GM18502 (cell line): ENCODE data around the gene SLC39A11.

ENCODE experiments used
- ATAC-seq: cut with Tn5 transposase; IDR thresholded peaks from one replicate; pipeline ENCODE4 v1.9.1; 2021; ENCODE audit warnings: mild to moderate bottlenecking; ENCODE audit not compliant: unreplicated experiment, poor library complexity

Gene SLC39A11

DNA sequence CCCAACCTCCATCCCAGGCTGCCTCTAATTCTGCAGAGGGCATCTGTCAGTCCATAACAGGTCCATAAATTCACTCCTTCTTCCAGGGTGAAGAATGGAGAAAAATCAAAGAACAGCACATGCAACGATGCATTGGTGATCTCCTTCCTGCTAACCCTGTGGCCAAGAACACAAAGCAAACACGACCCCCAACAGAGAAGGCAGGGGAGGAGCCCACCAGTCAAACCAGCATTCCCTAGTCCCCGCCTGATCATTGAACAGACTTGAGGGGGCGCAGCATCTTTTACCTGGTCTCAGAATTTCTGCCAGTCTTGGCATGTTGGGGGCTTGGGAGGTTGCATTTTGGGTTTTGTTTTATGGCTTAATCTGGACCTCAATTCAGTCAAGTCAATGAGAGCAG lies 476.0 kb downstream of the SLC39A11 start:
- no peak for ATAC-seq

DNA sequence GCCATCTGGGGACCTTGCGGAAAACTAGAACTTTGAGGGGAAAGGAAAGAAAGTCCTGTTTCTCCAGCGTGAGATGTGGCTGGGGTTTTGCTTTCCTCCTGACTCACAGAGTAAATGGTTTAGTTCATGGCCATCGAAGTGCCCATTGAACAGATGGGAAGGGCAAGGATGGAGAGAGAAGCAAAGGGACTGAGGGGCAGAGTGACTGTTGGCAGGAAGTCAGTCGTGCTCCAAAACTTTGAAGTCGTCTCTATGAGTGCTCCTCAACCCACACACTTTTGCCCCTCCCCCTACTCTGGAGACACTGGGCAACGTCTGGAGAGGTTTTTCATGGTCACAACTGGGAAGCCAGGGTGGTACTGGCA lies 476.9 kb downstream of the SLC39A11 start:
- no peak for ATAC-seq

DNA sequence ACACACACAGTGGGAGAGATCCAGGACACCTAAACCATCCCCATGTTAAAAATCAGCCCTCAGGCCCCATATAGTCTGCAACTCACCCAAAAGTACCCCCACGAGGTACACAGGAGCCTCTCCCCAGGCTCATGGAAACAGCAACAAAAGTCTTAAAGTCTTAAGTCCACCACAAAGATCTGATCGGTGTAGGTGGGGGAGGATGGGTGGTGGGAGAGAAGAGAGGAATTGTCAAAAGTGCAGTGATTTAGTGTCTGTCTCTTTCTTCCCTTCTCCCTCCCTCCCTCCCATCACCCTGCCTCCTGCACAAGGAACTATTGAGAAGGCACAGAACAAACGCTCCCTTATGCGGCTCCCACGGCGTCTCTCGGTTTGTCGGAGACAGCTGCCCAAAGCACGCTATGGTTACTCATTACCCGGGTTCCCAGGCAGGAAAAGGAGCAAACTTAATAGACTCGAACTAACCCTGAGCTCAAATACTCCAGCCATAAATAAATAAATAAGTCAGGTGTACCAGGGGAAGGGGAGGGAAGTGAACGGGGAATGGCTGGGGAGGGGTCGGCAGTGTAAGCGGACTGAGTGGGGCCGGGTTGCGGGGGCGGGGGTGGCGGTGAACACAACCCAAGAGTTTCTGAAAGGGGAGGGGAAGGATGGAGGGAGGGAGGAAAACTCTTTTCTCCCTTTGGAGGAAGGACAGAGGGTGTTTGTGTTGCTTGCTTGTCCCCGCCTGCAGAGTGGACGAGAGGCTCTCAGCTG lies 477.4 kb downstream of the SLC39A11 start:
- no peak for ATAC-seq

DNA sequence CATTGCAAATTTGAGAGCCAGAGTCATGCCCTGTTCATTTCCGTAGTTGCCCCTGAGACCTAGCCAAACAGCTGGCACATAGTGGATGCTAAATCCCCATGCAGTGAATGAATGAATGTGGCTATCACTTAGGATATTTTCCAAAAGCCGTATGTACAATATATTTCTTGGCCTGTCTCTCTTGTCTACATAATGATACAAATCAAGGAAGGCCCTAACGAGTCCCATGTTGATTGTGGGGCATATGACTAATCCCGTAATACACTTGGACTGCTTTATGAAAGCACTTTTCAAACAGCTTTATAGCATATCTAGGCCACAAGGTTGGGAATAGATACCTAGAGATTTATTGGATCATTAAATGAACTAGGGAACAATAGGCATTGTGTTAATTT lies 478.0 kb downstream of the SLC39A11 start:
- no peak for ATAC-seq

DNA sequence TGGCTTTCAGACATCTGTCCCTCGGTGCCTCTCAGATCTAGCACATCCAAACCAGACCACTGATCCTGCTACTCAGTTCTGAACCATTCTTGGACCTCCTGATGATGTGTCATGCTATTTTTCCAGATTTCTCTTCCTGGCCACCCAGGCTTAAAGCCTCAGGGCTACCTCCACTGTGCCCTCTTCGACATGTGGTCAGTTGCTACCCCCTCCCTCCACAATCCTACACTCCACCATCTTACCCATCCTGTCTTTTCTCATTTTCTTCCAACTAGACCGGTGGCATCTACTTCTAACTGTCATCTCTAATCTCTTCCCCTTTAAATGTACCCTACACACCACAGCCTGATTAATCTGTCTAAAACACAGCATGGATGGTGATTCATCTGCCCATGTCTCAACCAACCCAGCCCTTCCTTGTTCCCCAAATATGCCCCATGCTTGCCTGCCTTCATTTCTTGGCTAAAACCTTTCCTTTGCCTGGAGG lies 478.6 kb downstream of the SLC39A11 start:
- ATAC-seq: no peak

DNA sequence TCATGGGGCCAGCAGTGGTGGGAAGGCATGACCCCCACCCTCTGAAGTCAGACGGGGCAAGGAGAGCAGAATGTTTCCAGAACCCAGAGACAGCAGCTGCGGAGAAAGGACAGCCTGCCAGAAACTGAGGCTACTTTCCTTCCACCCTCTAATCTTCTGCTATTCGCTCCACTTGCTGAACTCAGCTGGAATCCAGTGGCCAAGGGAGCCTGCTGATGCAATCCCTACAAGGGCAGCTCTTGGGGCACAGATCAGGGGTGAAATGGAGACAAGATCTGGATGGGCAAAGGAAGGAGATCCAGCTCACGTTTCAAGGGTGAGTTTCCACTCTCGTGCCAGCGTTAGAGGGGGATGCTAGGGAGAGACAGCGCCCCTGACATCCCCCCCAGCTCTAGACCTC lies 479.1 kb downstream of the SLC39A11 start:
- ATAC-seq: no peak

DNA sequence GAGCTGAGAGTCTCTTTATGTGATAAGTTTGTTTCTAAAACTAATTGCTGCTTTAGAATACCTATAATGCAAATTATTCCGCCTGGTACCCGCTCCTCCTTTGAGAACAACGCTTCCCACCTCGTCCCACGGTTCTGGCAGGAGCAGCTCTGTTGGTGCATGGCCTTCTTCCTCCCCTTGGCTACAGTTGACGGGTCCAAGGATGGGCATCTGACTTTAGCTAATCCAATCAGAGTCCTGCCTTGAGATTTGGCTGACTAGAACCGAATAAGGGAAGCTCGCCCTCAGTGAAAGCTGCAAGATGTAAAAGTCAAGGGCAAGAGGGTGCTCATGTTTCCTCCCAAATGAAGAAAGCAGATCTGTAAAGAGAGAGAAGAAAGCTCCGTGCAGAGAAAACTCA lies 481.3 kb downstream of the SLC39A11 start:
- ATAC-seq: no peak

DNA sequence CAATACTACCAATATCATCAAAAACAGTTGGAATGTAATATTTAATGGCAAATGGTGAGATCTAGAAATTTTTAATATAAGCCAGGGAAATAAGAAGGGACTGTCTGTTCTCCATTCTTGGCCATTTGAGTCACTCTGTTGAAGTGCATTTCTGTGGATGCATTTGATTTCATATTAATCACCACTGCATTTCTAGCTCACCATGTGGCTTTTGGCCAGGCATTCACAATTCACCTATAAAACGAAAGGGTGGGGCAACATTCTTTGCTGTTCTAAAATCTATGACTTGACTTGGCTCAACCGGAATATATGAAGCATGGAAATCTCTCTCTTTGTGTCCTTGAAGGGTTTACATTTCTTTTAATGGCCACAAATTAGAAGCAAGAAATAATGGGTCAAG lies 483.0 kb downstream of the SLC39A11 start:
- no peak for ATAC-seq

DNA sequence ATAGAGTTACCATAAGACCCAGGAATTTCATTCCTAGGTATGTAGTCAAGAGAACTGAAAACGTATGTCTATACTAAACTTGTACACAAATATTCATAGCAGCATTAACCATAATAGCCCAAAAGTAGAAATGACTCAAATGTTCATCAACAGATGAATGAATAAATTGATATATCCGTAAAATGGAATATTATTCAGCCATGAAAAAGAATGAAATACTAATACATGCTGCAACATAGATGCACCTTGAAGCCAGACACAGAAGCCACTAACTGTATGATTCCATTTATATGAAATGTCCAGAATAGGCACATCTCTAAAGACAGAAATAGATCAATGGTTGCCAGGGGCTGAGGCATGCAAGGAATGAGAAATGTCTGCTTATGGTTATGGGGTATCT lies 484.1 kb downstream of the SLC39A11 start:
- ATAC-seq: no peak

DNA sequence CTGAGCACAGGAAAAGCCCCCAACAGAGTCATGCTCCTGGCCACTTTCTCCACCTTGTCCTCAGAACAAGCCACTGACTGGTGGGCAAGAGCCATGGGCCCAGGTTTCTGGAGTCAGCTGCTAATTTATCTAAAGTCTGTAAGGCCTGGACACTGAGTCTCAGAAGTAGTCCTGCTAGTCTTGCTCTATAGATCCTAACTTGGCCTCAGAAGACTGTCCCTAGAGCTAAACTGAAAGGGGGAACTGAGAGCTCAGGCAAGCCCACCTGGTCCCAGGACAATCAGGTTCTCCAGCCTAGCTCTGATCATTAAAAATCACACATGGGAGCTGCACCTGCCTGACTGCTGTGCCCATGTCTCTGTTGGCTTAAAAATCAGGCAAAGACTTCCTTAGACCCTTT lies 485.8 kb downstream of the SLC39A11 start:
- no peak for ATAC-seq

DNA sequence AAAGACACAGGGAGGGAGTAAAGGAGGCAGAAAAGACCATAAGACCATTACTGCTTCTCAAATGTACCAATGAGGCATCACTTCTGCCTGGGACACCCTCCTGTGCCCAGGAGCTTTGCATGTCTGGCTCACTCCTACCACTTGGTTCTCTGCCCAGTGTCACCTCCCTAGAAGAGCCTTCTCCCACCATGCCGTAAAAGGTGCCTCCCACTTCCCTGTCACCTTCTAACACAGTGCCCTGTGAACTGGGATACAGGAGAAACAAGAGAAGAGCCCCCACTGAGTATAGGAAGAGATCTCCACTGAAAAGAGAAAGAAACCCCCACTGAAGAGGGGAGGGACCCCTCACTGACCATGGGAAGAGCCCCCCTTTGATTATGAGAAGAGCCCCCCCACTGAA lies 486.9 kb downstream of the SLC39A11 start:
- ATAC-seq: no peak

DNA sequence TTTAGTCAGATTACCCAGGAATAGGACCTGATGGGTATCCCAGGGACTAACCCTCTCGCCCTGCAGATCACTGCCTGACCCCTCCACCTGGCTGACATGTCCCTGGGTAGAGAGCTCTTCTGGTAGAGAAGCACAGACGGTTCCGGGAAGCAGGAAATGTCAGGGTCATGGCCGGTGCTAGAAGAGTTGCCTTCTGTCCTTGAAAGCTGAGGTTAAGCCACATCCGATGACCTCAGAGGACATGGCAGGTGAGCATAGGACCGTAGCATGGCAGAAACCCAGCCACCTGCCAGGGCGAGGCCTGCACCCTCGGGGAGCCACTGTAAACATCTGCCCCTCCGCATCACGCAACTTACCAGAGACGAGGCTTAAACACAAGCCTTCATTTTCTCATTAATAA lies 488.0 kb downstream of the SLC39A11 start:
- ATAC-seq: no peak

DNA sequence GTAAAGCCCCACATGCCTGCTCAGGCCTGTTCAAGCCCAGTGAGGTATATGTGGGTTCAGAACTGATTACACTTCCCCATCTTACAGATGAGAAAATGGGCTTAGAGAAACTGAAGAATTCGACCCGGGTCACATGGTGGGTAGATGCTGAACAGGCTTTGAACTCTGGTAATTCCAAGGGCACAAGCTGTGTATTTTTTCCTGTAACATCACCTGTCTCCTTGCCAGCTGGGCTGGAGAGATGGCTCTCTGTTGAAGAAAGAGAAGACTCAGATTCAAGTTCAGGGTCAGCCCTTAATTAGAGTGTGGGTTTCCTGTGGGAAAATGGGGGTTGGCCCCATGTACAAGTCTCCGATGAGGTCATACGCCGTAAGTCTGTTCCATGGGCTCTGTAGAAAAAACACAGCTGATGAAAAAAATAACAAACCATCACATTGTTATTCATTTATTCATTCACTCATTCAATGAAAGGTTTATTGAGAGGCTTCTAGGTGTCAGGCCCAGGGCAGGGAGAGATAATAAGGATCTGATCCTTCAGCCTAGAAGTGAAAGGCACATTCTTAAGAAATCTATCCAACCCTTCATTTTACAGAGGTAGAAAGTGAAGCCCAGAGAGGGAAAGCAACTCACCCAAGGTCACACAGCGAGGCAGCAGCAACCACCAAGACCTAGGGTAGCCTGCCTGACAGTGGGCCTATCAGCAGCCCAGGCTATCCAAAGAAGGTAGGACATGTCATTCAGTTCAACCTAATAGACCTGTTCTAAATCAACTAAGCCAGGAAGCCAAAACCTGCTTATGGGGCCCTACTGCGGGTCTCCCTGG lies 488.9 kb downstream of the SLC39A11 start:
- ATAC-seq: no peak

DNA sequence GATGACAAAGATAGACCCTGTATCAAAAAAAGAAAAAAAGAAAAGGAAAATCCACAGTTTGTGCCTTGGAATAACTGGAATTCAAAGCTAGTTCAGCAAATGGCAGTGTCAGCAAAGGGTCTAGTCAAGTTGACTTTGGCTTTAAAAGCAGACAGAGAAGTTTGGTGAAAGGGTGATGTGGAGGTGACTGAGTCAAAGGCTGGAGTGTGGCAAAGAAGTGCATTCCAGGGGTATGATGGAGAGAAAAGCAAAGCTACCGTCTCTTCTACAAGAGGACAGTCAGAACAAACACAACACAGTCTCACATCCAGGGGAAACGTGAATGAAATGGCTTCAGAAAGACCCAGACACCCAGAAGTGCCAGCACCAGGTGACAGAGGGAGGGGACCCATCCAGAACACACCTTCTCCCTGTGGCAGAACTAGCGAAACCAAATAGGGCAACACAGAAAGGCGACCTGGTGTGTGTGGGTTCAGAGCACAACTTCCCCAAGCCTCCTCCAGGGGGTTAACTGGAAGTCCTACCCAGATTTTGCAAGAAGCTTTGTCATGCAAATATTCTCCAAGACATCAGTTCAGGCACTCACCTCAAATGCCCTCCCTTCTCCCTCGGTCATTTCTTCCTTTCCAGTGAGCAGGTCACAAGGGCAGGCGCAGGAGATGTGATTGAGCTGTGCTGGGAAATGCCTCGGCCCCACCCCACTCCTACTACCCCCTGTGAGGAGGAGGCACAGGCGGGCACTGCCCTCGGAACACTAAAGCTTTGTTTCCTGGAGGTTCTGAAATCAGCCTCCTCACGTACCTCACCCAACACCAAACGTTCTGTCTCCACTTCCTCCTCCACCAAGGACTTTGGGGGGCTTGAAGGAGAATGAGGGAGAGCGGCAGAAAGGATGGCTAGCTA lies 489.7 kb downstream of the SLC39A11 start:
- ATAC-seq: no peak

DNA sequence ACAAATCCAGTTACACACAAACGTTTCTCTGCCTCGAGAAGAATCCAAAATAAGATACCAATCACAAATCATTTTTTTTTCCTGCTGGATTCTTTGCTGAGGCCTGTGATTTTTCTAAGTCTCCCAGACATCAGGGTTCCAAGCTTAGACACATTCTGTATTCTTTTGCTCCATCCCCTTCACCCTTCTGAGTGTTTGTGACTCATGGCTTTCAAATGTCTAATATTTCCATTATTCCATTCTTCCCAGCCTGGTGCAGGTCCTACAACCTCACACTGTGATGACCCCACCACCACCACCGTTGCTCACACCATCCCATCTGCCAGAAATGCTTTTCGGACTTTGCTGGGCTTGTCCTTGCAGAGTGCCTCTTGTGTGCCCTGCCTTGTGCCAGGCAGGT lies 491.6 kb downstream of the SLC39A11 start:
- ATAC-seq: no peak

DNA sequence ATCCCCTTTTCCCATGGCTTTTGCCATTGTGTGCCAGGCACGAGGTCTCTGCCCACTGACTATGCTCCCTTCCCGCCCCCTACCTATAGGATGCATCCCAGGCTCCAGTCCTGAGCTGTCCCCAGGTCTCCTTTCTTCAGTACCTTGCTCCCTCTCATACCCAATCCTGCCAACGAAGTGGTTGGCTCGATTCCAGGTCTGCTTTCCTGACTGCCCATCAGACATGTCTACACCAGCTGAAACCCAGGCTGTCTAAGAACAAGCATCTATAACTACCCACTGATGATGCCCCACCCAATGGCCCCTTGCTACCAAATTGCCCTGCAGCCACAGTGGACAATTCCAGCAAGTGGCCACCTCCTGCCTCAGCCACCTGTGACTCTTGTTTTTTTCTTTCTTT lies 492.6 kb downstream of the SLC39A11 start:
- no peak for ATAC-seq

DNA sequence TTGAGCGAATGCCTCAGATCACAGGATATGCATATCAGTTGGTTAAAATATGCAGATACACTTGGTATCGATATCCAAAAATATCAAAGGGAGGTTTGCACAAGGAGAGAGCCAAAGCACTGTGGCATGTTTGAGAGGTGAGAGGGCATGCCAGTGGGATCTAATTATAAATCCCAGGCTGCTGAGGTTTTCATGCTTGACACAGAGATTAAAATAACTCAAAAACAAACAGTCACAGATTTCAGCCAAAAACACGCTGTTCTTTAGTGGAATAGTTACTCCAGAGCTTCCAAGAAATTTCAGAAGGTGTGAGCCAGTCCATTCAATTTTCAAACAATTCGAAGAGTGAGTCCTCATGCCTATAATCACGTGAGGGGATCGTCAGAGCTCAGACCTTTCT lies 493.8 kb downstream of the SLC39A11 start:
- no peak for ATAC-seq

DNA sequence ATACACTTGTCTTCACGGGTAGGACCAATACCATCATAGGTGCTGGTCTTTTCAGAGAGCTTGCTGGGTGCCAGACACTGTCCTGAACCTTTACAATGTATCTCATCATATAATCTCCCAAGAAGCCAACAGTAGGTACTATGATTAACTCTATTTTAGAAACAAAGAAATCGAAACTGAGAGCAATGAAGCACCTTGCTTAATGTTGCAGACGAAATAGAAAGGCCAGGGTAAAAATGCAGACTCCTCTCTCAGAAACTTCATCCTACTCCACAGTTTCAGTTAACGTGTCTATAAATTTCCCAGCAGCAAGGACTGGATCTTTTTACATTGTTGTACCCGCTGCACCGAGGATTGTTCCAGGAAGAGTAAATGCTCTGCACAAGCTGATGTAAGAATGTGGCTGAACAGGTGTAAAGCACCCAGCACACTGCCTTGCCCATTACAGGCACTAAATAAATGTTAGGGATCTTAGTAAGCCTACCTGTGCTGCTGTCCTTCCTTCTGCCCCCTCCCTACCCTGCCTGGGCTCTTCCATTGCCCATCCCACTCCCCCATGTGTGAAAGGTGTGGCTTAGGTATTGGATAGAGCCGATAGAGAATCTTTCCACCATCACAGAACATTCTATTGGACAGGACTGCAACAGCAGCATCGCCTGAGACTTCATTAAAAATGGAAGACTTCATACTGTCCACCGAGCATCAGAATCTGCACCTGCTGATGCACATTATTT lies 495.0 kb downstream of the SLC39A11 start:
- no peak for ATAC-seq
